ENCODE results near the gene SOX5.

Gene SOX5

DNA sequence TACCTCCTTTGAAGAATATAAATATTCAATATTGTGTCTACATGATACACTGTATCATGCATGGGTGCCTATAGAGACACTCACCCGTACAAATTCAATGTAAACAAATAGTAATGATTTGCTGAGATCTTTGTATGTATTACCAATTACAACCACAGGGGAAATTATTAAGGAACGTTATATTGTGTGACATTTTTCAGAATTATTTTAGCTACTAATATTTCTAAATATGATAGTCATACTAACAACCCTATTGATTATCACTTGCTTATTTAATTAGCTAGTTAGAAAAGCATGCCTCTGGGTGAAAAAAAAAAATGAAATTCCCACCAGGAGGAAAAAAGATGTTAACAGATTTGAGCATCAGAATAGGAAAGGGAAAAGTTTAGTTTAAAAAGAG, 2.1 kb downstream of the SOX5 start:
- Histone ChIP-seq H3K4me3 (ENCODE audit: insufficient read depth, low read depth, low read length) (peak overlapping the region; percentile 60), H3K4me1 (ENCODE audit: control insufficient read depth, insufficient read depth, low read length) (peaks cover 41% of the 10 kb centered on the region), H3K9me3 (ENCODE audit: control insufficient read depth, low read length) (no peaks in the 10 kb centered on the region), H3K27me3 (ENCODE audit: control insufficient read depth, insufficient read depth, low read length, poor library complexity, severe bottlenecking) (no peaks in the 10 kb centered on the region), H3K27ac (ENCODE audit: insufficient read depth, low read depth, low read length, poor library complexity, severe bottlenecking) (no peak overlapping the region), H3K36me3 (ENCODE audit: control insufficient read depth, insufficient read depth, low read length) (no peaks in the 10 kb centered on the region)
- no CpG with 5 or more reads among the region's 2 CpGs for WGBS, 2 experiments

DNA sequence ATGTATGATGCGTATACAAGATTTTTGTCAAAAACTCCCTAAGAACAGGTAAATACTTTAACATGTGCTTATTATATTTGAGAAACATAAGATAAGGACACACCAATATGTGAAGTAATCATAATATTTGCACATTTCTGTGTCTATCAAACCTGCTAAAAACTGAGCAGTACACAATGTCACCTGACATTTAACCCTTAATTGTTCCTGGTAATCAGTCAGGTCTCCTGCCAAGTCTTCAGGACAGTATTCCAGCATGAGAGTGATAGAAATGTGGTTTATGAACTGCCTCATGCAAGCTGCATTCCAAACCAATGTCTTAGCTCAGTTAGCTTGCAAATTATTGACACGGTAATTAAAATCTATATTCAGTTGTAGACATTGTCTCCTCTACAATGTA, 4.2 kb downstream of the SOX5 start:
- no CpG with 5 or more reads among the region's 2 CpGs for WGBS, 2 experiments
- peaks cover 30% of the 10 kb centered on the region for H3K4me1 ChIP-seq (ENCODE audit: control insufficient read depth, insufficient read depth, low read length)
- no peaks in the 10 kb centered on the region for H3K36me3 ChIP-seq (ENCODE audit: control insufficient read depth, insufficient read depth, low read length)
- H3K27me3 ChIP-seq (ENCODE audit: control insufficient read depth, insufficient read depth, low read length, poor library complexity, severe bottlenecking): no peaks in the 10 kb centered on the region
- H3K9me3 ChIP-seq (ENCODE audit: control insufficient read depth, low read length): no peaks in the 10 kb centered on the region
- H3K27ac ChIP-seq (ENCODE audit: insufficient read depth, low read depth, low read length, poor library complexity, severe bottlenecking): no peak overlapping the region
- no peak overlapping the region for H3K4me3 ChIP-seq (ENCODE audit: insufficient read depth, low read depth, low read length)

DNA sequence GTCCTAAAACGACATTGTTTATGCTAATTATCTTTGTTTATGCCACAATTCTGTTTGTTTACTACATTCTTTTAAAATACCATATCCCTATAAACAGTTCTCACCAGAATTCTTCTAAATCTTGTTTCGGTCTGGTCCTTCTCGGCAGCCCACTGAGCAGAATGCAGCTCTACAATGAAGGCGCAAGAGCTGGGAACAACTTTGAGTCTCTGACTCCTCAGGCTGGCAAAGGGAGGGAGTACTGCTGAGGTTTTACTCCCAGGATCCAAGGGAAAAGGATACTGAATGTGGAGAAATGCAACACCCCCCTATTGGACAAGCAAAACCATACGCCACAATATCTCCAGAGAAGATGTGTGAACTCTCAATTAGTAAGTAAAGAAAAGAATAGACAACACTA, 5.4 kb downstream of the SOX5 start:
- Histone ChIP-seq H3K4me1 (ENCODE audit: control insufficient read depth, insufficient read depth, low read length) (peaks cover 30% of the 10 kb centered on the region), H3K27me3 (ENCODE audit: control insufficient read depth, insufficient read depth, low read length, poor library complexity, severe bottlenecking) (no peaks in the 10 kb centered on the region), H3K27ac (ENCODE audit: insufficient read depth, low read depth, low read length, poor library complexity, severe bottlenecking) (no peak overlapping the region), H3K36me3 (ENCODE audit: control insufficient read depth, insufficient read depth, low read length) (no peaks in the 10 kb centered on the region), H3K9me3 (ENCODE audit: control insufficient read depth, low read length) (no peaks in the 10 kb centered on the region), H3K4me3 (ENCODE audit: insufficient read depth, low read depth, low read length) (no peak overlapping the region)
- WGBS, 2 experiments: 43 to 46% methylated on average over 3 to 5 of the region's 5 CpGs

DNA sequence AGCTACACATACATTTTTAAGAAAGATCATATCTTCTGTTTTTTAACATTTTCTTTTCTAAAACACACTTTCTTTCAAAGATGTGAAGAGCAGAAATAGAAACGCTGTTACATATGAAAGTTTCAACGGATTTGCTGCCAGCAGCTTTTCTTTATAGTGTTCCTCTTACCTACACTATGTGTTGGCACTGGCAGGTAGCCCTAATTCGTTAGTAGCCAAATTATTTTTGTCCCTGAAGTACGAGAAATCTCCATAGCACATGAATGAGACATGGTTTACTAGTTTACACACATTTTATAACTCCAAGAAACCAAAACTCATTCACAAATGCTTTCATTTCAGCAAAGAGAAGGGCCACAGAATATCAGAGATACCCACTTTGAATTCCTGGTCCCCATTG, 6.6 kb downstream of the SOX5 start:
- H3K27me3 ChIP-seq (ENCODE audit: control insufficient read depth, insufficient read depth, low read length, poor library complexity, severe bottlenecking): no peaks in the 10 kb centered on the region
- no peaks in the 10 kb centered on the region for H3K36me3 ChIP-seq (ENCODE audit: control insufficient read depth, insufficient read depth, low read length)
- no peak overlapping the region for H3K27ac ChIP-seq (ENCODE audit: insufficient read depth, low read depth, low read length, poor library complexity, severe bottlenecking)
- H3K4me3 ChIP-seq (ENCODE audit: insufficient read depth, low read depth, low read length): no peak overlapping the region
- WGBS, 2 experiments: 90 to 92% methylated on average over 4 of the region's 4 CpGs
- H3K4me1 ChIP-seq (ENCODE audit: control insufficient read depth, insufficient read depth, low read length): peaks cover 30% of the 10 kb centered on the region
- H3K9me3 ChIP-seq (ENCODE audit: control insufficient read depth, low read length): no peaks in the 10 kb centered on the region

DNA sequence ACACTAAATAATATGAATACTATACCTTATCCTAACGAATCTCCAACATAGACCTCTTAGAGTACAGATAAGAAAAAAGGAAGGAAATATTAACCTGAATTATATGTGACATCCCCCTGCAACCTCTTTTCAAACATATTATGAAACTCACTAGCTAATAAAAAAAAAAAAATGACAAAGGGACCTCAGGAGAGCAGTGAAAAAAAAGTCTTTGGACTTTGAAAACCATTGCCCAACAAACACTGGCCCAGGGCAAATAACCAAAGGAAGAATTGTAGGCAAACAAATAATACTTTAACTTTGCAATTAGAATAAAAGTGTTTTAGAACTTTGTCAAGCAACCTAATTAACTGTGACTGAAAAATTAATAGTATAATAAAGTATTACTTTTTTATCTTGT, 7.7 kb downstream of the SOX5 start:
- Histone ChIP-seq H3K9me3 (ENCODE audit: control insufficient read depth, low read length) (no peaks in the 10 kb centered on the region), H3K4me3 (ENCODE audit: insufficient read depth, low read depth, low read length) (no peak overlapping the region), H3K4me1 (ENCODE audit: control insufficient read depth, insufficient read depth, low read length) (peaks cover 30% of the 10 kb centered on the region), H3K36me3 (ENCODE audit: control insufficient read depth, insufficient read depth, low read length) (no peaks in the 10 kb centered on the region), H3K27me3 (ENCODE audit: control insufficient read depth, insufficient read depth, low read length, poor library complexity, severe bottlenecking) (no peaks in the 10 kb centered on the region), H3K27ac (ENCODE audit: insufficient read depth, low read depth, low read length, poor library complexity, severe bottlenecking) (no peak overlapping the region)
- WGBS, 2 experiments: 80% methylated on average over 1 of the region's 1 CpG; no CpG with 5 or more reads in 1 of the 2 experiments

DNA sequence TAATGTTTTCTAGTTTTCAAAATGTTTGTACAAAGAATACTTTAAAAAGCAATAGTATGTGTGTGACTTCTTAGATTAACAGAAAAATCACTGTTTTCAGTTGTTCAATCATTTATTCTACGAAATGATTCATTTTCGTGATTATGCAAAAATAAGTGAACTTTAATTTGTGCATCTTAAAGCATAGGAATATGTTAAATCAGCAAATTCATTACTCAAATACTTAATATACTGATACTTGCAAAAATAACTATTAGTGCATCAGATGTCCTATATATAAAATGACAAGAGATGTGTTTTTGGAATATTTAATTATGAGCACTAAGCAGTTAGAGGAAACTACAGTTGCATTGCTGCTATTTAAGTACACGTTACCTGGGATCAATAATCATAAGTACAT, 11.0 kb downstream of the SOX5 start:
- WGBS, 2 experiments: 100% methylated on average over 2 of the region's 3 CpGs; no CpG with 5 or more reads in 1 of the 2 experiments
- Histone ChIP-seq H3K4me3 (ENCODE audit: insufficient read depth, low read depth, low read length) (no peak overlapping the region), H3K27me3 (ENCODE audit: control insufficient read depth, insufficient read depth, low read length, poor library complexity, severe bottlenecking) (no peaks in the 10 kb centered on the region), H3K27ac (ENCODE audit: insufficient read depth, low read depth, low read length, poor library complexity, severe bottlenecking) (no peak overlapping the region), H3K36me3 (ENCODE audit: control insufficient read depth, insufficient read depth, low read length) (no peaks in the 10 kb centered on the region), H3K9me3 (ENCODE audit: control insufficient read depth, low read length) (no peaks in the 10 kb centered on the region), H3K4me1 (ENCODE audit: control insufficient read depth, insufficient read depth, low read length) (peaks cover 12% of the 10 kb centered on the region)

DNA sequence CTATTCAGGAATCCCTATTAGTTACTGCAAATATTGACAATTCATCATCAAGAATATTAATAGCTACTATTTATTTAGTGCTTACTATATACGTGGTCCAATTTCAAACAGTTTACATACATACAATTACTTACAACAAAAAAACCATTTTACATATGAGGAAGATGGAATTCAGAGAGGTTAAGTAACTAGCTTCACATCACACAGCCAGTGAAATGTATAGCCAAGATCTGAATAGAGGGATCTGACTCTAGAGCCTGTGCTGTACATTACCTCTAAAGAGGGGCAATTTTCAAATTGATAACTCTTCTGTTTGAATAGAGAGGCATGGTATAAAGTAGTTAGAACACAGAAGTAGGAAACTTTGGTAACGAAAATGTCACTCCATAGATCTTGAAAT, 18.3 kb downstream of the SOX5 start:
- no peaks in the 10 kb centered on the region for H3K36me3 ChIP-seq (ENCODE audit: control insufficient read depth, insufficient read depth, low read length)
- H3K4me3 ChIP-seq (ENCODE audit: insufficient read depth, low read depth, low read length): no peak overlapping the region
- H3K9me3 ChIP-seq (ENCODE audit: control insufficient read depth, low read length): no peaks in the 10 kb centered on the region
- 100% methylated on average over 1 of the region's 2 CpGs for WGBS, 2 experiments
- no peaks in the 10 kb centered on the region for H3K4me1 ChIP-seq (ENCODE audit: control insufficient read depth, insufficient read depth, low read length)
- no peak overlapping the region for H3K27ac ChIP-seq (ENCODE audit: insufficient read depth, low read depth, low read length, poor library complexity, severe bottlenecking)
- no peaks in the 10 kb centered on the region for H3K27me3 ChIP-seq (ENCODE audit: control insufficient read depth, insufficient read depth, low read length, poor library complexity, severe bottlenecking)

DNA sequence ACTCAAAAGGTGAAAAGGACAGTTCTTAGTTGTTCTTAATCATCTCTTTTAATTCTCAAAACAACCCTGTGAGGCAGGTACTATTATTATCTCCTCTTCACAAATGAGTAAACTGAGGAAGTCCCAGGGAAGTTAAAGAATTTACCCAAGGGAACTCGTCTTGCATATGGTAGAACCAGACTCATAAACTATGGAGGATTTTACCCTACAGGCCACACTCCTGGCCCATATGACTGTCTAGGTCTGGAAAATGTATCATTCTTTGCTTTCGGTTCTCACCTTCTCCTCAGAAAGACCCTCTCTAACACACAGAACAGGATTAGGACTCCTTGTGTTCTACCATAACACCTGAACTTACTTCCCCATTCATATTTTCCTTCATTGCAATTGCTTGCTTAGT, 18.9 kb downstream of the SOX5 start:
- Histone ChIP-seq H3K9me3 (ENCODE audit: control insufficient read depth, low read length) (no peaks in the 10 kb centered on the region), H3K36me3 (ENCODE audit: control insufficient read depth, insufficient read depth, low read length) (no peaks in the 10 kb centered on the region)

DNA sequence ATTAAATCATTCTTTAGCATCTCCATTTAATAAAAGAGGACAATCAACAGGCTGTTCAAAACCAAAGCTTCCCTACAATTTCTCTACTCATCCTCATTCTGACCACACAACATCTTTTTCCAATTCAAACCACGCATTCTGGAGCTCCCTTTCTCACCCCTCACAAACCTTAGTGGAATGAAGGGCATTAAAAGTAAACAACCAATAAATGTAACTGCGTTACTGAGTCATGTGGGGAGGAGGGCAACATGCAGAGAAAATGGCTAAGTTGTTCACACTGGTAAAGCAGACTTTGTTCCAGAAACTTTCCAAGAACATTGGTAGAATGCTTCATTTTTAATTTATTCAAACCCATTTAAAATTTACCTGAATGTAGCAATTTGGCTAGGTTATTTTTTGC, 19.6 kb downstream of the SOX5 start:
- no peak overlapping the region for H3K27ac ChIP-seq (ENCODE audit: insufficient read depth, low read depth, low read length, poor library complexity, severe bottlenecking)
- H3K4me1 ChIP-seq (ENCODE audit: control insufficient read depth, insufficient read depth, low read length): no peaks in the 10 kb centered on the region
- WGBS, 2 experiments: 82 to 97% methylated on average over 2 of the region's 2 CpGs
- no peak overlapping the region for H3K4me3 ChIP-seq (ENCODE audit: insufficient read depth, low read depth, low read length)
- H3K9me3 ChIP-seq (ENCODE audit: control insufficient read depth, low read length): no peaks in the 10 kb centered on the region
- no peaks in the 10 kb centered on the region for H3K27me3 ChIP-seq (ENCODE audit: control insufficient read depth, insufficient read depth, low read length, poor library complexity, severe bottlenecking)
- no peaks in the 10 kb centered on the region for H3K36me3 ChIP-seq (ENCODE audit: control insufficient read depth, insufficient read depth, low read length)

More for the DNA sequence above, 18.9 kb downstream of the SOX5 start:
- no peak overlapping the region for H3K27ac ChIP-seq (ENCODE audit: insufficient read depth, low read depth, low read length, poor library complexity, severe bottlenecking)
- H3K4me1 ChIP-seq (ENCODE audit: control insufficient read depth, insufficient read depth, low read length): no peaks in the 10 kb centered on the region
- H3K27me3 ChIP-seq (ENCODE audit: control insufficient read depth, insufficient read depth, low read length, poor library complexity, severe bottlenecking): no peaks in the 10 kb centered on the region
- no peak overlapping the region for H3K4me3 ChIP-seq (ENCODE audit: insufficient read depth, low read depth, low read length)
- 93 to 95% methylated on average over 2 of the region's 2 CpGs for WGBS, 2 experiments

DNA sequence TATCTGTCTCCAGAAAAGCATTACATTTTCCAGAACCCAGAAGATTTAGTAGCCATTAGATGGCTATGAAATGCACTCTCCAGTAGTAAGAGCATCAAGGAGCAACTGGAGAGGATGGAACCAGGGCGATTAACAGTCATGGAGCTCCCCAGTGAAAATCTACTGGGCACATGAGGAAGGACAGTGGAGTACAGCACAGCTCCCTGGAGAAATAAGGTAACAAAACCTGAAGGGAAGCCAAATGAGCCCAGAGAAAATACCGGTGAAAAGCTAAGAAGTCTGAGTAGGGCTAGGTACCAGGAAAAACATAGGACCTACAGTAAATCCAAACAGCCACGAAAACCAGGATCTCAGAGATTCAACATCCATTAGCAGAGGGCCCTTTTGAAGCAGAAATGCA, 21.6 kb downstream of the SOX5 start:
- no peaks in the 10 kb centered on the region for H3K4me1 ChIP-seq (ENCODE audit: control insufficient read depth, insufficient read depth, low read length)
- H3K27me3 ChIP-seq (ENCODE audit: control insufficient read depth, insufficient read depth, low read length, poor library complexity, severe bottlenecking): no peaks in the 10 kb centered on the region
- no peaks in the 10 kb centered on the region for H3K9me3 ChIP-seq (ENCODE audit: control insufficient read depth, low read length)
- H3K27ac ChIP-seq (ENCODE audit: insufficient read depth, low read depth, low read length, poor library complexity, severe bottlenecking): no peak overlapping the region
- WGBS, 2 experiments: 93 to 95% methylated on average over 3 of the region's 3 CpGs
- H3K36me3 ChIP-seq (ENCODE audit: control insufficient read depth, insufficient read depth, low read length): no peaks in the 10 kb centered on the region
- H3K4me3 ChIP-seq (ENCODE audit: insufficient read depth, low read depth, low read length): no peak overlapping the region
